GM19372 (cell line): ENCODE data around the gene TMSB4X.
"Not testable (repeated sequence)": the region's sequence is repeated elsewhere in the genome, so short reads cannot be mapped to it uniquely, and the experiment has no call there.

Experiments used
- ATAC-seq: cut with Tn5 transposase; IDR thresholded peaks from one replicate; pipeline ENCODE4 v1.9.1; 2021; ENCODE audit warnings: mild to moderate bottlenecking, low read depth, moderate library complexity; ENCODE audit not compliant: unreplicated experiment

The TMSB4X gene

GRCh38 chrX:13015536-13016236 is 40.8 kb downstream of the TMSB4X start:
- ATAC-seq, result no peak

GRCh38 chrX:13016731-13017130 is 41.8 kb downstream of the TMSB4X start:
- ATAC-seq, result not testable (repeated sequence)

- no peak for ATAC-seq
Measured at GRCh38 chrX:13022926-13023325, 48.0 kb downstream of the TMSB4X start.

- no peak for ATAC-seq
Measured at GRCh38 chrX:13023567-13023966, 48.7 kb downstream of the TMSB4X start.

GRCh38 chrX:13023979-13024378 is 49.1 kb downstream of the TMSB4X start:
- no peak for ATAC-seq

- ATAC-seq, result no peak
Measured at GRCh38 chrX:13024986-13025385, 50.1 kb downstream of the TMSB4X start.
